Activated CD4-positive, CD25-positive, alpha-beta regulatory T cell (primary cell): ENCODE results near the gene SUN1.
"Not testable (repeated sequence)": the region's sequence is repeated elsewhere in the genome, so short reads cannot be mapped to it uniquely, and the experiment has no call there.

ENCODE experiments used
- DNase-seq, 4 experiments: peaks; one replicate each; lab custom pipeline; 2025; lab: John Stamatoyannopoulos, UW

The SUN1 gene

GRCh38 chr7:857661-858060 is 25.4 kb downstream of the SUN1 start:
- DNase-seq: no peak

GRCh38 chr7:859359-860030 is 27.2 kb downstream of the SUN1 start:
- no peak for DNase-seq

- no peak for DNase-seq
Observed at GRCh38 chr7:860149-860548, 27.9 kb downstream of the SUN1 start.

GRCh38 chr7:861222-861621 is 28.9 kb downstream of the SUN1 start:
- no peak for DNase-seq

- no peak for DNase-seq
Observed at GRCh38 chr7:862157-862556, 29.9 kb downstream of the SUN1 start.

GRCh38 chr7:863106-863505 is 30.8 kb downstream of the SUN1 start:
- no peak for DNase-seq

GRCh38 chr7:865921-866320 is 33.6 kb downstream of the SUN1 start:
- no peak for DNase-seq

GRCh38 chr7:867001-867405 is 34.7 kb downstream of the SUN1 start:
- DNase-seq: no peak

GRCh38 chr7:867406-868188 is 35.3 kb downstream of the SUN1 start:
- no peak for DNase-seq

- no peak for DNase-seq
Observed at GRCh38 chr7:868189-868486, 35.9 kb downstream of the SUN1 start.

GRCh38 chr7:869348-869747 is 37.1 kb downstream of the SUN1 start:
- no peak for DNase-seq

GRCh38 chr7:871900-872537 is 39.7 kb downstream of the SUN1 start:
- no peak for DNase-seq

GRCh38 chr7:872685-873084 is 40.4 kb downstream of the SUN1 start:
- DNase-seq: not testable (repeated sequence)

GRCh38 chr7:873367-874002 is 41.2 kb downstream of the SUN1 start:
- DNase-seq: peak in 3 of 4 experiments; percentile 40 to 41 (median 40)

- no peak for DNase-seq
Observed at GRCh38 chr7:874031-874749, 41.9 kb downstream of the SUN1 start.

- DNase-seq: no peak
Observed at GRCh38 chr7:875051-875450, 42.8 kb downstream of the SUN1 start.

- DNase-seq: no peak
Observed at GRCh38 chr7:875476-876076, 43.3 kb downstream of the SUN1 start.

GRCh38 chr7:876077-876971 is 44.0 kb downstream of the SUN1 start, which contains the start of gene GET4:
GET4 (plus strand) TSS chr7:876554; CDS start chr7:876646, 92 bp downstream.
- peak; percentile 94 to 98 (median 96) for DNase-seq

- DNase-seq: no peak
Observed at GRCh38 chr7:876972-877311, 44.7 kb downstream of the SUN1 start.
